SKM-1 (cell line): Measurements from ENCODE around the gene GIT2.

ENCODE experiments used
- DNase-seq: peaks from one replicate; lab custom pipeline; 2025; ENCODE audit not compliant: unreplicated experiment; lab: John Stamatoyannopoulos, UW

Gene GIT2

GRCh38 chr12:109983432-109984142, 12.6 kb downstream of the GIT2 start:
- no peak for DNase-seq

- DNase-seq, result no peak
These were observed 14.0 kb downstream of the GIT2 start for GRCh38 chr12:109982210-109982609.

- no peak for DNase-seq
These were observed 14.9 kb downstream of the GIT2 start for GRCh38 chr12:109981311-109981710.

GRCh38 chr12:109972821-109973220, 23.3 kb downstream of the GIT2 start:
- no peak for DNase-seq

GRCh38 chr12:109968801-109969200, 27.4 kb downstream of the GIT2 start:
- DNase-seq, result no peak

GRCh38 chr12:109968032-109968420, 28.1 kb downstream of the GIT2 start:
- no peak for DNase-seq

GRCh38 chr12:109967383-109968031, 28.7 kb downstream of the GIT2 start:
- DNase-seq, result no peak

GRCh38 chr12:109966546-109966945, 29.6 kb downstream of the GIT2 start:
- no peak for DNase-seq

GRCh38 chr12:109963743-109964429, 32.3 kb downstream of the GIT2 start:
- DNase-seq, result no peak

- no peak for DNase-seq
These were observed 32.8 kb downstream of the GIT2 start for GRCh38 chr12:109963330-109963729.

- DNase-seq, result no peak
These were observed 33.8 kb downstream of the GIT2 start for GRCh38 chr12:109962398-109962797.

- DNase-seq, result no peak
These were observed 34.6 kb downstream of the GIT2 start for GRCh38 chr12:109961612-109962011.

- no peak for DNase-seq
These were observed 35.0 kb downstream of the GIT2 start for GRCh38 chr12:109961201-109961600.

- DNase-seq, result no peak
These were observed 36.6 kb downstream of the GIT2 start for GRCh38 chr12:109959411-109960093.

- DNase-seq, result no peak
These were observed 37.8 kb downstream of the GIT2 start for GRCh38 chr12:109958374-109958773.

- DNase-seq, result no peak
These were observed 42.5 kb downstream of the GIT2 start for GRCh38 chr12:109953656-109954055.

GRCh38 chr12:109952873-109953272, 43.3 kb downstream of the GIT2 start:
- DNase-seq, result no peak

GRCh38 chr12:109952160-109952858, 43.9 kb downstream of the GIT2 start:
- no peak for DNase-seq

- DNase-seq, result no peak
These were observed 44.4 kb downstream of the GIT2 start for GRCh38 chr12:109951751-109952150.

- DNase-seq, result no peak
These were observed 45.0 kb downstream of the GIT2 start for GRCh38 chr12:109951136-109951535.

GRCh38 chr12:109950625-109951024, 45.5 kb downstream of the GIT2 start:
- no peak for DNase-seq
